ENCODE measurements around the gene PSEN2.

- no peak for TF ChIP-seq CTCF (IDR thresholded peaks at IDR 0.05)
- no peak for TF ChIP-seq POLR2A (IDR thresholded peaks at IDR 0.05)
Measured at GRCh38 chr1:226890331-226891108, 20.1 kb downstream of the PSEN2 start.
